Neural cell (in vitro differentiated cells): ENCODE results near the gene DAP. TPM values are rescaled to one million over a fixed set of nuclear protein-coding genes. Genes with fewer than 3 reads are reported as not detected.

Source experiments
- H2AFZ ChIP-seq: fragments of 200-600, 300-800 bp; sonication (generic), shearing (Covaris generic); 2 replicates; pipeline ENCODE4 v1.6.0; 2014; ENCODE audit warnings: low read depth, mild to moderate bottlenecking, antibody characterized with exemption, low read length, moderate library complexity
- H3F3A ChIP-seq: fragments of 200-600 bp; shearing (Covaris generic); 2 replicates; pipeline ENCODE4 v1.6.1; 2016; ENCODE audit warnings: mild to moderate bottlenecking, moderate library complexity, mixed read lengths, antibody characterized with exemption, low read length; ENCODE audit not compliant: insufficient read depth, poor library complexity, severe bottlenecking
- H3K27ac ChIP-seq: fragments of 200-600, 300-800 bp; sonication (generic), shearing (Covaris generic); 2 replicates; pipeline ENCODE4 v1.5.1; 2014; ENCODE audit warnings: mild to moderate bottlenecking, low read length, moderate library complexity
- H3K27me3 ChIP-seq: fragments of 300-800, 200-600 bp; sonication (generic), shearing (Covaris generic); 2 replicates; pipeline ENCODE4 v1.6.0; 2014; ENCODE audit warnings: mild to moderate bottlenecking, low read depth, low read length, moderate library complexity; ENCODE audit not compliant: insufficient read depth
- H3K36me3 ChIP-seq: fragments of 300-800, 200-600 bp; sonication (generic), shearing (Covaris generic); 2 replicates; pipeline ENCODE4 v1.5.1; 2014; ENCODE audit warnings: mild to moderate bottlenecking, antibody characterized with exemption, low read length, moderate library complexity; ENCODE audit not compliant: insufficient read depth
- H3K4me2 ChIP-seq: fragments of 300-800, 200-600 bp; sonication (generic), shearing (Covaris generic); 2 replicates; pipeline ENCODE4 v1.6.0; 2014; ENCODE audit warnings: mild to moderate bottlenecking, low read length
- H3K4me3 ChIP-seq: fragments of 300-800, 200-600 bp; sonication (generic), shearing (Covaris generic); 2 replicates; pipeline ENCODE4 v1.5.1; 2014; ENCODE audit warnings: mild to moderate bottlenecking, low read length, moderate library complexity
- H3K79me2 ChIP-seq: fragments of 200-600 bp; shearing (Covaris generic); replicated peaks from 2 replicates; pipeline ENCODE4 v1.6.0; 2014; ENCODE audit warnings: mild to moderate bottlenecking, low read length, moderate library complexity; ENCODE audit not compliant: insufficient read depth
- H3K9ac ChIP-seq: fragments of 300-800, 200-600 bp; sonication (generic), shearing (Covaris generic); 2 replicates; pipeline ENCODE4 v1.6.1; 2016; ENCODE audit warnings: mild to moderate bottlenecking, low read length, mixed read lengths
- H3K9me2 ChIP-seq: fragments of 200-600 bp; shearing (Covaris generic); 2 replicates; pipeline ENCODE4 v1.6.1; 2016; ENCODE audit warnings: mild to moderate bottlenecking, low read length, mixed read lengths; ENCODE audit not compliant: insufficient read depth
- H3K9me3 ChIP-seq: fragments of 200-600, 300-800 bp; sonication (generic), shearing (Covaris generic); 2 replicates; pipeline ENCODE4 v1.6.1; 2016; ENCODE audit warnings: mild to moderate bottlenecking, mixed run types, low read length, moderate library complexity, mixed read lengths
- H4K20me1 ChIP-seq: fragments of 200-600 bp; shearing (Covaris generic); 2 replicates; pipeline ENCODE4 v1.6.1; 2016; ENCODE audit warnings: mild to moderate bottlenecking, mixed run types; ENCODE audit not compliant: insufficient read depth
- CTCF ChIP-seq: fragments of 450-650 bp; IDR thresholded peaks from 2 replicates; pipeline ENCODE4 v1.5.1; 2014; ENCODE audit warnings: antibody characterized with exemption, mild to moderate bottlenecking, moderate library complexity; ENCODE audit not compliant: poor library complexity, severe bottlenecking
- EP300 ChIP-seq: fragments of 450-650 bp; conservative IDR thresholded peaks from 2 replicates; pipeline ENCODE4 v1.6.1; 2014; ENCODE audit warnings: antibody characterized with exemption, mild to moderate bottlenecking, moderate library complexity; ENCODE audit not compliant: poor library complexity, severe bottlenecking
- EZH2 ChIP-seq: fragments of 200-600, 300-800 bp; shearing (Covaris generic), sonication (generic); IDR thresholded peaks from 2 replicates; pipeline ENCODE4 v1.6.1; 2014; ENCODE audit warnings: antibody characterized with exemption, low read length, borderline replicate concordance, mild to moderate bottlenecking; ENCODE audit not compliant: insufficient read depth, poor library complexity, severe bottlenecking
- MXI1 ChIP-seq: fragments of 450-650 bp; conservative IDR thresholded peaks from 2 replicates; pipeline ENCODE4 v1.6.1; 2014; ENCODE audit warnings: antibody characterized with exemption, mild to moderate bottlenecking; ENCODE audit not compliant: poor library complexity, severe bottlenecking
- POLR2AphosphoS5 ChIP-seq: IDR thresholded peaks from 2 replicates; pipeline ENCODE4 v1.6.1; 2012
- RAD21 ChIP-seq: fragments of 450-650 bp; conservative IDR thresholded peaks from 2 replicates; pipeline ENCODE4 v1.6.1; 2014; ENCODE audit warnings: antibody characterized with exemption, mild to moderate bottlenecking, moderate library complexity
- REST ChIP-seq: IDR thresholded peaks from 2 replicates; pipeline ENCODE4 v1.6.1; 2012; ENCODE audit warnings: borderline replicate concordance
- SMC3 ChIP-seq: fragments of 450-650 bp; conservative IDR thresholded peaks from 2 replicates; pipeline ENCODE4 v1.6.1; 2014; ENCODE audit warnings: antibody characterized with exemption, mild to moderate bottlenecking, moderate library complexity; ENCODE audit not compliant: poor library complexity
- TAF1 ChIP-seq: IDR thresholded peaks from 2 replicates; pipeline ENCODE4 v1.6.1; 2012; ENCODE audit warnings: low read depth
- polyA plus RNA-seq: library from polyadenylated mRNA; depleted of rRNA; stranded (reverse); fragments of >200 nt; gene quantifications from 2 replicates; pipeline ENCODE4 v1.2.3, GENCODE V29; 2014

DAP gene
- polyA plus RNA-seq, 1 donor from 2014 or later, result 9.3 TPM

GRCh38 chr5:10760921-10761184, 181 bp downstream of the DAP start:
- Histone ChIP-seq H3K27me3 (no peaks in the 10 kb centered on the region), H3K27ac (no peak overlapping the region), H3K9ac (peak overlapping the region; percentile 61), H3K4me3 (peak overlapping the region; percentile 68), H3K36me3 (no peaks in the 10 kb centered on the region), H3F3A (no peaks in the 10 kb centered on the region), H4K20me1 (no peaks in the 10 kb centered on the region), H2AFZ (no peak overlapping the region), H3K9me3 (no peaks in the 10 kb centered on the region), H3K79me2 (no peaks in the 10 kb centered on the region), H3K4me2 (no peak overlapping the region), H3K9me2 (no peaks in the 10 kb centered on the region)
- peak; percentile 57 for TF ChIP-seq MXI1
- no peak for TF ChIP-seq EZH2

- no peaks in the 10 kb centered on the region for H3K79me2 ChIP-seq
Measured at GRCh38 chr5:10760096-10760920, 726 bp downstream of the DAP start.

More at GRCh38 chr5:10760096-10760920, 726 bp downstream of the DAP start:
- peak overlapping the region; percentile 61 for H3K9ac ChIP-seq
- H4K20me1 ChIP-seq, result no peaks in the 10 kb centered on the region
- H3K36me3 ChIP-seq, result no peaks in the 10 kb centered on the region
- no peaks in the 10 kb centered on the region for H3F3A ChIP-seq
- no peak for TF ChIP-seq TAF1
- no peak for TF ChIP-seq MXI1
- TF ChIP-seq POLR2AphosphoS5, result no peak
- TF ChIP-seq EZH2, result no peak
- peak; percentile 37 for TF ChIP-seq RAD21
- TF ChIP-seq SMC3, result peak; percentile 26
- TF ChIP-seq EP300, result no peak
- TF ChIP-seq CTCF, result no peak
- TF ChIP-seq REST, result no peak
- no peaks in the 10 kb centered on the region for H3K27me3 ChIP-seq
- H3K9me3 ChIP-seq, result no peaks in the 10 kb centered on the region
- no peaks in the 10 kb centered on the region for H3K9me2 ChIP-seq
- no peak overlapping the region for H2AFZ ChIP-seq
- H3K27ac ChIP-seq, result peak overlapping the region; percentile 3
- peak overlapping the region; percentile 80 for H3K4me2 ChIP-seq
- H3K4me3 ChIP-seq, result peak overlapping the region; percentile 68
